A549 (cell line): ENCODE results near the gene TMEM154. TPM values are rescaled to one million over a fixed set of nuclear protein-coding genes. Genes with fewer than 3 reads are reported as not detected.

ENCODE experiments used
- ATAC-seq, 2 experiments: fragments of 200-7000 bp in 1 of 2; fragments of >200 bp in 1 of 2; cut with Nextera tagmentation in 1 of 2; cut with Tn5 transposase in 1 of 2; 3 replicates each; pipeline versions ENCODE4 v1.8.0 to v1.9.1; 2018 to 2020; ENCODE audit warnings: mild to moderate bottlenecking in 1 of 2, moderate library complexity in 1 of 2
- CTCF ChIA-PET: fragments of 300-600 bp; sonication (Branson Sonifier 250); formaldehyde crosslinking; extraction: SDS; loops from one replicate; lab custom pipeline; 2021; ENCODE audit warnings: antibody characterized with exemption, inconsistent platforms; lab: Yijun Ruan, JAX
- POLR2A ChIA-PET: fragments of 350-600 bp; formaldehyde crosslinking; extraction: SDS; loops from one replicate; lab custom pipeline; 2021; ENCODE audit warnings: antibody characterized with exemption, inconsistent platforms; lab: Yijun Ruan, JAX
- DNase-seq, 2 experiments: peaks; one replicate each; pipeline versions ENCODE4 v3.0.0 to v3.0.0-alpha.2; 2011 to 2016; ENCODE audit warnings: low read depth in 1 of 2, low spot score in 1 of 2
- FAIRE-seq: peaks from 2 replicates; lab custom pipeline; 2011; peaks lifted over from hg19 to GRCh38; lab: Jason Lieb, UNC
- H3K27ac ChIP-seq, 2 experiments: fragments of >200 bp; sonication (Bioruptor Twin); formaldehyde crosslinking; 3 replicates each; pipeline ENCODE4 v1.5.1; 2016 to 2017
- H3K4me1 ChIP-seq: fragments of >200 bp; sonication (Bioruptor Twin); formaldehyde crosslinking; 3 replicates; pipeline ENCODE4 v1.6.1; 2016
- H3K4me2 ChIP-seq: fragments of >200 bp; sonication (Bioruptor Twin); formaldehyde crosslinking; 3 replicates; pipeline ENCODE4 v1.6.1; 2016
- H3K4me3 ChIP-seq: fragments of >200 bp; sonication (Bioruptor Twin); formaldehyde crosslinking; 3 replicates; pipeline ENCODE4 v1.5.1; 2016
- H3K9me3 ChIP-seq: fragments of >200 bp; sonication (Bioruptor Twin); formaldehyde crosslinking; 3 replicates; pipeline ENCODE4 v1.6.1; 2016
- CEBPB ChIP-seq, 2 experiments: fragments of >200 bp in 1 of 2; sonication (Bioruptor Twin) in 1 of 2; formaldehyde crosslinking in 1 of 2; IDR thresholded peaks; 2 replicates each; pipeline ENCODE4 v1.6.1; 2012 to 2016
- CHD4 ChIP-seq: fragments of 200-600 bp; sonication (generic); IDR thresholded peaks from 2 replicates; pipeline ENCODE4 v1.6.1; 2016; ENCODE audit warnings: antibody characterized with exemption, mild to moderate bottlenecking, borderline replicate concordance
- GATA3 ChIP-seq: IDR thresholded peaks from 2 replicates; pipeline ENCODE4 v1.6.1; 2012; ENCODE audit warnings: borderline replicate concordance
- HDAC2 ChIP-seq: fragments of 200-600 bp; sonication (generic); IDR thresholded peaks from 2 replicates; pipeline ENCODE4 v1.6.1; 2016
- HEYL ChIP-seq: fragments of 250-450 bp; sonication (Bioruptor Pico); IDR thresholded peaks from 2 replicates; pipeline ENCODE4 v1.8.0; 2021; ENCODE audit warnings: mild to moderate bottlenecking, moderate library complexity
- HOXB5 ChIP-seq: fragments of 250-450 bp; sonication (Bioruptor Pico); IDR thresholded peaks from 2 replicates; pipeline ENCODE4 v1.5.0; 2020; ENCODE audit warnings: mild to moderate bottlenecking, moderate library complexity
- JUN ChIP-seq, 2 experiments: fragments of >200 bp; sonication (Bioruptor Twin); formaldehyde crosslinking; IDR thresholded peaks; 2 replicates in 1 of 2; 3 replicates in 1 of 2; pipeline ENCODE4 v1.6.1; 2016 to 2017
- KDM1A ChIP-seq: fragments of 200-600 bp; sonication (generic); IDR thresholded peaks from 2 replicates; pipeline ENCODE4 v1.6.1; 2016; ENCODE audit warnings: low read depth, mild to moderate bottlenecking
- KDM5A ChIP-seq: fragments of 200-600 bp; sonication (generic); IDR thresholded peaks from 2 replicates; pipeline ENCODE4 v1.6.1; 2016; ENCODE audit warnings: antibody characterized with exemption, mild to moderate bottlenecking
- NFE2L2 ChIP-seq: fragments of 150-350 bp; conservative IDR thresholded peaks from 2 replicates; pipeline ENCODE4 v1.6.1; 2014; ENCODE audit warnings: low read length
- NPAS2 ChIP-seq: fragments of 250-450 bp; sonication (Bioruptor Pico); IDR thresholded peaks from 2 replicates; pipeline ENCODE4 v1.8.0; 2022; ENCODE audit warnings: mild to moderate bottlenecking, moderate library complexity, borderline replicate concordance
- POLR2A ChIP-seq: IDR thresholded peaks from 2 replicates; pipeline ENCODE4 v1.6.1; 2012; ENCODE audit warnings: mild to moderate bottlenecking, low read length
- POLR2AphosphoS2 ChIP-seq: conservative IDR thresholded peaks from 2 replicates; pipeline ENCODE4 v1.6.1; 2012; ENCODE audit warnings: low read length, improper control_type of control experiment, inconsistent platforms
- RARB ChIP-seq: fragments of 250-450 bp; sonication (Bioruptor Pico); IDR thresholded peaks from 2 replicates; pipeline ENCODE4 v1.8.0; 2021; ENCODE audit warnings: mild to moderate bottlenecking, moderate library complexity
- SREBF2 ChIP-seq: fragments of 450-650 bp; IDR thresholded peaks from 2 replicates; pipeline ENCODE4 v1.6.1; 2014; ENCODE audit warnings: mild to moderate bottlenecking, moderate library complexity
- TFCP2L1 ChIP-seq: fragments of 250-450 bp; sonication (Bioruptor Pico); IDR thresholded peaks from 2 replicates; pipeline ENCODE4 v1.5.0; 2021; ENCODE audit warnings: mild to moderate bottlenecking
- TP53 ChIP-seq: fragments of 250-450 bp; sonication (Bioruptor Pico); IDR thresholded peaks from 2 replicates; pipeline ENCODE4 v1.5.0; 2021; ENCODE audit warnings: mild to moderate bottlenecking, moderate library complexity
- ZSCAN20 ChIP-seq: fragments of 250-450 bp; sonication (Bioruptor Pico); IDR thresholded peaks from 2 replicates; pipeline ENCODE4 v1.8.0; 2022; ENCODE audit warnings: mild to moderate bottlenecking, moderate library complexity
- WGBS: methylation state at CpG from one replicate; pipeline ENCODE4 v1.1.6; 2017; ENCODE audit errors: missing lambda C conversion rate; 5-methylcytosine and 5-hydroxymethylcytosine counted together
- polyA plus RNA-seq, 4 experiments: library from polyadenylated mRNA; depleted of rRNA in 3 of 4; stranded (reverse); fragments of >200 nt; fragmentation: RNase III in 1 of 4; extraction: RNeasy Plus Mini Kit Qiagen cat#74134 plus additional on column Dnase treatment in 1 of 4; gene quantifications; 2 replicates in 3 of 4; 3 replicates in 1 of 4; pipeline ENCODE4 v1.2.3, GENCODE V29; 2011 to 2017
- TF ChIP-seq, protein P1 (sequence below): fragments of >200 bp; sonication (Bioruptor Twin); formaldehyde crosslinking; IDR thresholded peaks from 2 replicates; pipeline ENCODE4 v1.6.1; 2016
- TF ChIP-seq, protein P2 (sequence below): fragments of >200 bp; sonication (Bioruptor Twin); formaldehyde crosslinking; IDR thresholded peaks from 3 replicates; pipeline ENCODE4 v1.6.1; 2016
- TF ChIP-seq, protein P3 (sequence below): fragments of 150-350 bp; IDR thresholded peaks from 2 replicates; pipeline ENCODE4 v1.6.1; 2014; ENCODE audit warnings: low read depth, mild to moderate bottlenecking, low read length

The TMEM154 gene
- polyA plus RNA-seq, 2 of the 4 experiments (the other 2 are of a cell fraction) = 0.05 to 0.31 TPM

DNA sequence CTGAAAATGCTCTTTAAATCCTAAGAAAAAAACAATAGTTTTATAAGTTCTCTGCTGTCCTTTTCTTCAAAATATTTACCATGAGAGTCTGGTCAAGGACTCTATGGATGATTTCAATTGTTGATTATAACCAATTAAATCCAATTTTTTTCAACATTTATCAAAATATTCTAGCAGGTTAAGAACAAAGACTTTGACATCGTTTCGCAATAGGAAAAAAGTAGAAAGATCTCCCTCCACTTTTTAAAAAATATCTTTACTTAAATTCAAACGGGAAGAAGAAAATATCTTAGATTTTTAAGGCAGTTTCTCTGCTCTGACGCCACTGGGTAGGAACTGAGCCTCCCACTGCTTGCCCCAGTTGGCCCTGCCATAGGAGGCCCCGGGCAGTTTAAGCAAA lies 44.7 kb upstream of the TMEM154 start:
- ChIA-PET POLR2A (no interaction called here), CTCF (no interaction called here)
- no peak overlapping the region for H3K4me3 ChIP-seq
- TF ChIP-seq SREBF2 (no peak), HEYL (CRISPR knock-in tag) (no peak), CHD4 (no peak), HOXB5 (CRISPR knock-in tag) (no peak), RARB (CRISPR knock-in tag) (no peak), JUN (IDR thresholded peaks at IDR 0.05) (no peak), KDM5A (no peak), GATA3 (no peak), TP53 (CRISPR knock-in tag) (no peak), HDAC2 (no peak), KDM1A (no peak)
- TF ChIP-seq, protein P1, sequence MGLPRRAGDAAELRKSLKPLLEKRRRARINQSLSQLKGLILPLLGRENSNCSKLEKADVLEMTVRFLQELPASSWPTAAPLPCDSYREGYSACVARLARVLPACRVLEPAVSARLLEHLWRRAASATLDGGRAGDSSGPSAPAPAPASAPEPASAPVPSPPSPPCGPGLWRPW = no peak
- TF ChIP-seq, protein P2, sequence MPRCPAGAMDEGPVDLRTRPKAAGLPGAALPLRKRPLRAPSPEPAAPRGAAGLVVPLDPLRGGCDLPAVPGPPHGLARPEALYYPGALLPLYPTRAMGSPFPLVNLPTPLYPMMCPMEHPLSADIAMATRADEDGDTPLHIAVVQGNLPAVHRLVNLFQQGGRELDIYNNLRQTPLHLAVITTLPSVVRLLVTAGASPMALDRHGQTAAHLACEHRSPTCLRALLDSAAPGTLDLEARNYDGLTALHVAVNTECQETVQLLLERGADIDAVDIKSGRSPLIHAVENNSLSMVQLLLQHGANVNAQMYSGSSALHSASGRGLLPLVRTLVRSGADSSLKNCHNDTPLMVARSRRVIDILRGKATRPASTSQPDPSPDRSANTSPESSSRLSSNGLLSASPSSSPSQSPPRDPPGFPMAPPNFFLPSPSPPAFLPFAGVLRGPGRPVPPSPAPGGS = no peak
- H3K4me1 ChIP-seq = no peaks in the 10 kb centered on the region
- no peak for FAIRE-seq
- no peaks in the 10 kb centered on the region for H3K9me3 ChIP-seq
- WGBS = 54% methylated on average over 5 of the region's 5 CpGs
- DNase-seq = no peak
- ATAC-seq = no peak
- H3K4me2 ChIP-seq = no peak overlapping the region
- no peak overlapping the region for H3K27ac ChIP-seq

DNA sequence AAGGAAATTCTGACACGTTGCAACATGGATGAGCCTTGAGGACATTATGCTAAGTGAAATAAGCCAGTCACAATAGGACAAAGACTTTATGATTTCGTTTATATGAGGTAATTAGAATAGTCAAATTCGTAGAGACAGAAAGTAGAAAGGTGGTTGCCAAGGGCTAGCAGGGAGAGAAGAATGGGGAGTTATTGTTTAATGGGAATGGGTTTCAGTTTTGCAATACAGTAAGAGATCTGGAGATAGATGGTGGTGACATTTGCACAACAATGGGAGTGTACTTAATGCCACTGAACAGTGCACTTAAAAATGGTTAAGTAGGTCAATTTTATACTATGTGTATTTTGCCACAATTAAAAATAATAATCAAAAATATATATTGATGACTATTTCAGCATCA lies 43.4 kb upstream of the TMEM154 start:
- no peaks in the 10 kb centered on the region for H3K4me1 ChIP-seq
- no peak overlapping the region for H3K27ac ChIP-seq
- TF ChIP-seq, protein P3, sequence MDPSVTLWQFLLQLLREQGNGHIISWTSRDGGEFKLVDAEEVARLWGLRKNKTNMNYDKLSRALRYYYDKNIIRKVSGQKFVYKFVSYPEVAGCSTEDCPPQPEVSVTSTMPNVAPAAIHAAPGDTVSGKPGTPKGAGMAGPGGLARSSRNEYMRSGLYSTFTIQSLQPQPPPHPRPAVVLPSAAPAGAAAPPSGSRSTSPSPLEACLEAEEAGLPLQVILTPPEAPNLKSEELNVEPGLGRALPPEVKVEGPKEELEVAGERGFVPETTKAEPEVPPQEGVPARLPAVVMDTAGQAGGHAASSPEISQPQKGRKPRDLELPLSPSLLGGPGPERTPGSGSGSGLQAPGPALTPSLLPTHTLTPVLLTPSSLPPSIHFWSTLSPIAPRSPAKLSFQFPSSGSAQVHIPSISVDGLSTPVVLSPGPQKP = no peak
- TF ChIP-seq POLR2AphosphoS2 = no peak
- no peak for TF ChIP-seq SREBF2
- TF ChIP-seq TFCP2L1 (CRISPR knock-in tag) = no peak
- H3K4me3 ChIP-seq = no peak overlapping the region
- no peak overlapping the region for H3K4me2 ChIP-seq
- H3K9me3 ChIP-seq = no peaks in the 10 kb centered on the region
- CTCF ChIA-PET = no interaction called here
- 23% methylated on average over 3 of the region's 3 CpGs for WGBS
- no peak for DNase-seq
- FAIRE-seq = no peak
- no peak for ATAC-seq
- POLR2A ChIA-PET = no interaction called here

DNA sequence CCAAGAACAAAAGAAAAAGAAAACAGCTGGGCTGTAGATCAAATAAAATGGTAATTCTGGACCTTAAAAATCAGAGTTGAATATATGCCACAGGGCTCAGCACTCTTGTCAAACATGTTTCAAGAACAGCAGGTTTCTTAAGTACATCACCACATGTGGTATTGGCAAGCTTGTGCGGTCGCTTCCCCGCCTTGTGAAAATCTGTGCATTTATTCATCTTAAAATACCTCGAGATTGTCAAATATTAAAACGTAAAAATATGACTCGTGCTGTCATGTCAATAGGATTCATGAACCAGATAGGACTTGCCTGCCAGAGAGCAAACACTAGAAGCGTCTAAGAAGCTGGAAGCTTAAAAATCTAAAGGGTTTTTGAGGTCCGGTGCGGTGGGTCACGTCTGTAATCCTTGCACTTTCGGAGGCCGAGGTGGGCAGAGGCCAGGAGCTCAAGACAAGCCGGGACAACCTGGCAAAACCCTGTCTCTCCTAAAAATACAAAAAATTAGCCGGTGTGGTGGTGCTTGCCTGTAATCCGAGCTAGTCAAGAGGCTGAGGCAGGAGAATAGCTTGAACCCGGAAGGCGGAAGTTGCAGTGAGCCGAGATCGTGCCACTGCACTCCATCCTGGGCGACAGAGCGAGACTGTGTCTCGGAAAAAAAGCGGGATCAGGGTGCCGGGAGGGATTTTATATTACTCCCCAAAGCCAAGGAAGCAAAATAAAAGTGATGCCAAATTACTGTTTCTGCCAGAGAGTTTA lies 40.2 kb upstream of the TMEM154 start:
- no peak for FAIRE-seq
- no peak for ATAC-seq
- ChIA-PET CTCF (no interaction called here), POLR2A (no interaction called here)
- DNase-seq = no peak
- Histone ChIP-seq H3K4me1 (no peaks in the 10 kb centered on the region), H3K9me3 (no peaks in the 10 kb centered on the region; the same call in 2 of the 3 replicates), H3K4me2 (no peak overlapping the region), H3K27ac (no peak overlapping the region), H3K4me3 (no peak overlapping the region)
- TF ChIP-seq POLR2AphosphoS2 (no peak), CEBPB (IDR thresholded peaks at IDR 0.05) (no peak), POLR2A (no peak), ZSCAN20 (CRISPR knock-in tag) (no peak), GATA3 (no peak), NFE2L2 (no peak), HEYL (CRISPR knock-in tag) (no peak), NPAS2 (CRISPR knock-in tag) (no peak)
- TF ChIP-seq, protein P1 = no peak
- 60% methylated on average over 24 of the region's 24 CpGs for WGBS
